HEK293 (cell line): ENCODE measurements around the gene PCLO.
"Not testable (repeated sequence)": the region's sequence is repeated elsewhere in the genome, so short reads cannot be mapped to it uniquely, and the experiment has no call there.

Experiments
- CTCF ChIA-PET: fragments of 350-600 bp; formaldehyde crosslinking; extraction: SDS; loops from one replicate; lab custom pipeline; 2021; ENCODE audit warnings: antibody characterized with exemption; lab: Yijun Ruan, JAX
- POLR2A ChIA-PET: fragments of 300-600 bp; formaldehyde crosslinking; extraction: SDS; loops from one replicate; lab custom pipeline; 2020; ENCODE audit warnings: antibody characterized with exemption, inconsistent platforms; lab: Yijun Ruan, JAX
- H3K27ac ChIP-seq: fragments of 200-500 bp; sonication (Bioruptor generic); 2 replicates; pipeline ENCODE4 v1.5.1; 2014; ENCODE audit warnings: low read depth, low read length, control low read depth, inconsistent platforms; ENCODE audit errors: extremely low read depth
- H3K36me3 ChIP-seq, 2 experiments: fragments of 200-500 bp in 1 of 2; sonication (Bioruptor generic) in 1 of 2; 1 replicate in 1 of 2; 2 replicates in 1 of 2; pipeline ENCODE4 v1.5.1; 2014 to 2017; ENCODE audit warnings: inconsistent platforms in 2 of 2, low read length in 2 of 2; ENCODE audit not compliant: control insufficient read depth in 2 of 2, insufficient read depth in 1 of 2
- H3K4me1 ChIP-seq: fragments of 200-500 bp; sonication (Bioruptor generic); 2 replicates; pipeline ENCODE4 v1.5.1; 2014; ENCODE audit warnings: mild to moderate bottlenecking, low read length, inconsistent platforms; ENCODE audit not compliant: control insufficient read depth, insufficient read depth
- H3K4me3 ChIP-seq: 2 replicates; pipeline ENCODE4 v1.5.1; 2011; ENCODE audit warnings: low read depth, mild to moderate bottlenecking, control low read depth, low read length, moderate library complexity
- H3K9me3 ChIP-seq: fragments of 200-500 bp; sonication (Bioruptor generic); 2 replicates; pipeline ENCODE4 v1.5.1; 2014; ENCODE audit warnings: low read depth, low read length, inconsistent platforms; ENCODE audit not compliant: control insufficient read depth, insufficient read depth
- BCL11A ChIP-seq: fragments of 450-650 bp; formaldehyde crosslinking; IDR thresholded peaks from 2 replicates; pipeline ENCODE4 v1.5.1; 2016; ENCODE audit warnings: low read depth, missing biosample characterization, missing genetic modification characterization
- HOXA7 ChIP-seq: sonication (generic); formaldehyde crosslinking; IDR thresholded peaks from 2 replicates; pipeline ENCODE4 v1.8.1; 2022; ENCODE audit warnings: missing genetic modification reagents, borderline replicate concordance
- OSR2 ChIP-seq: fragments of 450-650 bp; formaldehyde crosslinking; IDR thresholded peaks from 2 replicates; pipeline ENCODE4 v1.5.1; 2016; ENCODE audit warnings: missing biosample characterization, missing genetic modification characterization
- ZNF138 ChIP-seq: fragments of 450-650 bp; formaldehyde crosslinking; IDR thresholded peaks from 2 replicates; pipeline ENCODE4 v1.5.1; 2016; ENCODE audit warnings: missing biosample characterization, missing genetic modification characterization, borderline replicate concordance
- ZNF140 ChIP-seq: fragments of 450-650 bp; formaldehyde crosslinking; IDR thresholded peaks from 2 replicates; pipeline ENCODE4 v1.5.1; 2016; ENCODE audit warnings: missing biosample characterization, missing genetic modification characterization
- ZNF146 ChIP-seq: fragments of 450-650 bp; formaldehyde crosslinking; IDR thresholded peaks from 2 replicates; pipeline ENCODE4 v1.5.1; 2016; ENCODE audit warnings: missing biosample characterization, missing genetic modification characterization
- ZNF214 ChIP-seq: fragments of 450-650 bp; formaldehyde crosslinking; IDR thresholded peaks from 2 replicates; pipeline ENCODE4 v1.5.1; 2017; ENCODE audit warnings: missing biosample characterization, mild to moderate bottlenecking, missing genetic modification characterization, borderline replicate concordance
- ZNF24 ChIP-seq: fragments of 450-650 bp; formaldehyde crosslinking; IDR thresholded peaks from 2 replicates; pipeline ENCODE4 v1.5.1; 2016; ENCODE audit warnings: missing biosample characterization, missing genetic modification characterization
- ZNF302 ChIP-seq: fragments of 450-650 bp; formaldehyde crosslinking; IDR thresholded peaks from 2 replicates; pipeline ENCODE4 v1.5.1; 2016; ENCODE audit warnings: missing biosample characterization, missing genetic modification characterization, low read depth
- ZNF335 ChIP-seq: fragments of 450-650 bp; formaldehyde crosslinking; conservative IDR thresholded peaks from 2 replicates; pipeline ENCODE4 v1.5.1; 2016; ENCODE audit warnings: missing biosample characterization, missing genetic modification characterization
- ZNF501 ChIP-seq: fragments of 450-650 bp; formaldehyde crosslinking; IDR thresholded peaks from 2 replicates; pipeline ENCODE4 v1.5.1; 2016; ENCODE audit warnings: missing biosample characterization, missing genetic modification characterization
- ZNF530 ChIP-seq: fragments of 450-650 bp; formaldehyde crosslinking; IDR thresholded peaks from 2 replicates; pipeline ENCODE4 v1.5.1; 2016; ENCODE audit warnings: low read depth, missing biosample characterization, missing genetic modification characterization
- ZNF555 ChIP-seq: fragments of 450-650 bp; formaldehyde crosslinking; conservative IDR thresholded peaks from 2 replicates; pipeline ENCODE4 v1.5.1; 2017; ENCODE audit warnings: missing biosample characterization, mild to moderate bottlenecking, missing genetic modification characterization, inconsistent platforms
- ZNF596 ChIP-seq: fragments of 450-650 bp; IDR thresholded peaks from 2 replicates; pipeline ENCODE4 v1.5.0; 2018; ENCODE audit warnings: missing biosample characterization, mild to moderate bottlenecking, missing genetic modification characterization, moderate library complexity
- ZNF626 ChIP-seq: fragments of 450-650 bp; sonication (Bioruptor Pico); formaldehyde crosslinking; IDR thresholded peaks from 2 replicates; pipeline ENCODE4 v1.5.1; 2018; ENCODE audit warnings: missing biosample characterization, missing genetic modification characterization, inconsistent platforms
- ZNF677 ChIP-seq: fragments of 450-650 bp; IDR thresholded peaks from 2 replicates; pipeline ENCODE4 v1.5.0; 2018; ENCODE audit warnings: missing biosample characterization, mild to moderate bottlenecking, missing genetic modification characterization, moderate library complexity
- ZNF830 ChIP-seq: fragments of 450-650 bp; IDR thresholded peaks from 2 replicates; pipeline ENCODE4 v1.5.0; 2018; ENCODE audit warnings: missing biosample characterization, missing genetic modification characterization, low read depth, mild to moderate bottlenecking, moderate library complexity
- ZSCAN16 ChIP-seq: fragments of 450-650 bp; formaldehyde crosslinking; IDR thresholded peaks from 2 replicates; pipeline ENCODE4 v1.5.1; 2016; ENCODE audit warnings: missing biosample characterization, missing genetic modification characterization
- TF ChIP-seq, protein P1 (sequence below): fragments of 450-650 bp; formaldehyde crosslinking; conservative IDR thresholded peaks from 2 replicates; pipeline ENCODE4 v1.5.1; 2016; ENCODE audit warnings: low read depth, missing biosample characterization, missing genetic modification characterization
- TF ChIP-seq, protein P2 (sequence below): fragments of 450-650 bp; formaldehyde crosslinking; optimal IDR thresholded peaks from 2 replicates; pipeline ENCODE3; 2016; ENCODE audit warnings: missing biosample characterization, mild to moderate bottlenecking, missing genetic modification characterization
- TF ChIP-seq, protein P3 (sequence below): fragments of 450-650 bp; formaldehyde crosslinking; IDR thresholded peaks from 2 replicates; pipeline ENCODE4 v1.5.1; 2016; ENCODE audit warnings: missing biosample characterization, missing genetic modification characterization

The PCLO gene

DNA sequence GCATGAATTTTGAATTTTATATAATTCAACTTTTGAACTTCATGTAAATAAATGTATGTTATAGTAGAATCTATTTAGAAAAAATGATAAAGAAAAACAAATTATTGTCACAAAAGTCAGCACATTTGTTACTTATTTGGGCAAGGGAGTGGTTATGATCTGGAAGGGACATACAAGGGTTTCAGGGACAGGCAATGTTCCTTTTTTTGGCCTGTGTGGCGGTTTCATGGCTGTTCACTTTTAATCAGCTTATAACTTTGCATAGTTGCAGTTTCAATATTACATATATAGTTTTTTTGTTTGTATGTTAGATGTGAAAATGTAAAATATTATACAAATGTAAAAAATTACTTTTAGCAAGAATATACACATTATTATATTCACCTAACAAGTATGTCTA, 256.2 kb downstream of the PCLO start:
- TF ChIP-seq ZNF335 (tag by site-specific recombination) (no peak), ZNF677 (no peak), ZNF302 (tag by site-specific recombination) (no peak), ZNF138 (tag by site-specific recombination) (no peak), ZNF626 (tag by site-specific recombination) (no peak), BCL11A (no peak), ZNF146 (tag by site-specific recombination) (no peak), ZNF24 (tag by site-specific recombination) (no peak), ZNF501 (tag by site-specific recombination) (no peak), ZNF140 (tag by site-specific recombination) (no peak), OSR2 (no peak), ZNF214 (no peak), ZNF830 (tag by site-specific recombination) (no peak), HOXA7 (CRISPR knock-in tag) (no peak), ZNF555 (tag by site-specific recombination) (no peak), ZNF596 (tag by site-specific recombination) (no peak), ZNF530 (tag by site-specific recombination) (no peak)
- TF ChIP-seq, protein P1, sequence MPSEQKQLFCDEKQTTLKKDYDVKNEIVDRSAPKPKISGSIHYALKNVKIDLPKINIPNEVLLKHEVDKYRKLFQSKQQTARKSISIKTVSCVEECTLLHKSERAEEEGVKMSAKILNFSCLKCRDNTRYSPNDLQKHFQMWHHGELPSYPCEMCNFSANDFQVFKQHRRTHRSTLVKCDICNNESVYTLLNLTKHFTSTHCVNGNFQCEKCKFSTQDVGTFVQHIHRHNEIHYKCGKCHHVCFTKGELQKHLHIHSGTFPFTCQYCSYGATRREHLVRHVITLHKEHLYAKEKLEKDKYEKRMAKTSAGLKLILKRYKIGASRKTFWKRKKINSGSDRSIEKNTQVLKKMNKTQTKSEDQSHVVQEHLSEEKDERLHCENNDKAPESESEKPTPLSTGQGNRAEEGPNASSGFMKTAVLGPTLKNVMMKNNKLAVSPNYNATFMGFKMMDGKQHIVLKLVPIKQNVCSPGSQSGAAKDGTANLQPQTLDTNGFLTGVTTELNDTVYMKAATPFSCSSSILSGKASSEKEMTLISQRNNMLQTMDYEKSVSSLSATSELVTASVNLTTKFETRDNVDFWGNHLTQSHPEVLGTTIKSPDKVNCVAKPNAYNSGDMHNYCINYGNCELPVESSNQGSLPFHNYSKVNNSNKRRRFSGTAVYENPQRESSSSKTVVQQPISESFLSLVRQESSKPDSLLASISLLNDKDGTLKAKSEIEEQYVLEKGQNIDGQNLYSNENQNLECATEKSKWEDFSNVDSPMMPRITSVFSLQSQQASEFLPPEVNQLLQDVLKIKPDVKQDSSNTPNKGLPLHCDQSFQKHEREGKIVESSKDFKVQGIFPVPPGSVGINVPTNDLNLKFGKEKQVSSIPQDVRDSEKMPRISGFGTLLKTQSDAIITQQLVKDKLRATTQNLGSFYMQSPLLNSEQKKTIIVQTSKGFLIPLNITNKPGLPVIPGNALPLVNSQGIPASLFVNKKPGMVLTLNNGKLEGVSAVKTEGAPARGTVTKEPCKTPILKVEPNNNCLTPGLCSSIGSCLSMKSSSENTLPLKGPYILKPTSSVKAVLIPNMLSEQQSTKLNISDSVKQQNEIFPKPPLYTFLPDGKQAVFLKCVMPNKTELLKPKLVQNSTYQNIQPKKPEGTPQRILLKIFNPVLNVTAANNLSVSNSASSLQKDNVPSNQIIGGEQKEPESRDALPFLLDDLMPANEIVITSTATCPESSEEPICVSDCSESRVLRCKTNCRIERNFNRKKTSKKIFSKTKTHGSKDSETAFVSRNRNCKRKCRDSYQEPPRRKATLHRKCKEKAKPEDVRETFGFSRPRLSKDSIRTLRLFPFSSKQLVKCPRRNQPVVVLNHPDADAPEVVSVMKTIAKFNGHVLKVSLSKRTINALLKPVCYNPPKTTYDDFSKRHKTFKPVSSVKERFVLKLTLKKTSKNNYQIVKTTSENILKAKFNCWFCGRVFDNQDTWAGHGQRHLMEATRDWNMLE (tag by site-specific recombination): no peak
- TF ChIP-seq, protein P2, sequence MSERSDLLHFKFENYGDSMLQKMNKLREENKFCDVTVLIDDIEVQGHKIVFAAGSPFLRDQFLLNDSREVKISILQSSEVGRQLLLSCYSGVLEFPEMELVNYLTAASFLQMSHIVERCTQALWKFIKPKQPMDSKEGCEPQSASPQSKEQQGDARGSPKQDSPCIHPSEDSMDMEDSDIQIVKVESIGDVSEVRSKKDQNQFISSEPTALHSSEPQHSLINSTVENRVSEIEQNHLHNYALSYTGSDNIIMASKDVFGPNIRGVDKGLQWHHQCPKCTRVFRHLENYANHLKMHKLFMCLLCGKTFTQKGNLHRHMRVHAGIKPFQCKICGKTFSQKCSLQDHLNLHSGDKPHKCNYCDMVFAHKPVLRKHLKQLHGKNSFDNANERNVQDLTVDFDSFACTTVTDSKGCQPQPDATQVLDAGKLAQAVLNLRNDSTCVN (tag by site-specific recombination): no peak
- TF ChIP-seq, protein P3, sequence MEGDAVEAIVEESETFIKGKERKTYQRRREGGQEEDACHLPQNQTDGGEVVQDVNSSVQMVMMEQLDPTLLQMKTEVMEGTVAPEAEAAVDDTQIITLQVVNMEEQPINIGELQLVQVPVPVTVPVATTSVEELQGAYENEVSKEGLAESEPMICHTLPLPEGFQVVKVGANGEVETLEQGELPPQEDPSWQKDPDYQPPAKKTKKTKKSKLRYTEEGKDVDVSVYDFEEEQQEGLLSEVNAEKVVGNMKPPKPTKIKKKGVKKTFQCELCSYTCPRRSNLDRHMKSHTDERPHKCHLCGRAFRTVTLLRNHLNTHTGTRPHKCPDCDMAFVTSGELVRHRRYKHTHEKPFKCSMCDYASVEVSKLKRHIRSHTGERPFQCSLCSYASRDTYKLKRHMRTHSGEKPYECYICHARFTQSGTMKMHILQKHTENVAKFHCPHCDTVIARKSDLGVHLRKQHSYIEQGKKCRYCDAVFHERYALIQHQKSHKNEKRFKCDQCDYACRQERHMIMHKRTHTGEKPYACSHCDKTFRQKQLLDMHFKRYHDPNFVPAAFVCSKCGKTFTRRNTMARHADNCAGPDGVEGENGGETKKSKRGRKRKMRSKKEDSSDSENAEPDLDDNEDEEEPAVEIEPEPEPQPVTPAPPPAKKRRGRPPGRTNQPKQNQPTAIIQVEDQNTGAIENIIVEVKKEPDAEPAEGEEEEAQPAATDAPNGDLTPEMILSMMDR: no peak
- Histone ChIP-seq H3K4me3 (no peak overlapping the region), H3K27ac (no peak overlapping the region), H3K4me1 (no peaks in the 10 kb centered on the region), H3K36me3 (no peaks in the 10 kb centered on the region), H3K9me3 (no peaks in the 10 kb centered on the region)
- CTCF ChIA-PET: no interaction called here
- POLR2A ChIA-PET: no interaction called here

DNA sequence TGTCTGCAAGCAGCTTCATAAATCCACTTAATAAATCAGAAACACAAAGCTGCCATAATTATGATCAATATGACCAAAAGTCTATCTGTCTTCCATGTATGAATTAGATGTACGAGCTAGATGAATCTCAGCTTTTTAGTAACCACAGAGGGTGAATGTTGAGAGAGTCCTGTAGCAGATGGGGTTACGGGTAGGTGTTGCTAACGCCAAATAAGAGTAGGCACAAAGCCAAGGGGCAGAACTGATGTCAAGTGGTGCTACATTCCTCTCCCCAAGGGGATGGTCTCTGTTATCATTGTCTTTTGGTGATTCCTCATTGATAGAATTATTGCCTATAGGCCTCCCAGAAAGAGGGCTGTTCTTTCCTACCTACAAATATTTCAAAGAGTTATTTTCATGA, 257.8 kb downstream of the PCLO start:
- no peak for TF ChIP-seq ZSCAN16 (tag by site-specific recombination)
- Histone ChIP-seq H3K4me1 (no peaks in the 10 kb centered on the region), H3K4me3 (no peak overlapping the region), H3K9me3 (no peaks in the 10 kb centered on the region), H3K36me3 (no peaks in the 10 kb centered on the region), H3K27ac (no peak overlapping the region)
- ChIA-PET CTCF (no interaction called here), POLR2A (no interaction called here)

DNA sequence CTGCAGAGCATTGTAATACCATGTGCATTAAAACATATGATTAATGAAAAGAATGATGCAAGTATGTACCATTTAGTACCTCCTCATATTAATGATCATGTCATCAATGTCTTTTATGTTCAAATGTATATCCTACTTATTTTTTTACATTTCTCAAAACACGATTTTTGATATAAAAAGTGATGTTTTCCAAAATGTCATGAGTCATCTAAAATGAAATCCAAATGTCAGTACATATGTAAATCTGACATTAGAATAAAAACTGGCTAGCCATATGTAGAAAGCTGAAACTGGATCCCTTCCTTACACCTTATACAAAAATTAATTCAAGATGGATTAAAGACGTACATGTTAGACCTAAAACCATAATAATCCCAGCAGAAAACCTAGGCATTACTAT, 261.6 kb downstream of the PCLO start:
- H3K4me1 ChIP-seq, H3K27ac ChIP-seq, H3K9me3 ChIP-seq, POLR2A ChIA-PET, H3K36me3 ChIP-seq, CTCF ChIA-PET, H3K4me3 ChIP-seq: not testable (repeated sequence)
